22Rv1 (cell line): ENCODE measurements around the gene CARNS1.

Experiments
- CTCF ChIP-seq: fragments of 450-650 bp; IDR thresholded peaks from 2 replicates; pipeline ENCODE4 v1.5.1; 2017; ENCODE audit warnings: mild to moderate bottlenecking
- ZFX ChIP-seq: fragments of 450-650 bp; IDR thresholded peaks from 2 replicates; pipeline ENCODE4 v1.6.1; 2017; ENCODE audit warnings: antibody characterized with exemption, borderline replicate concordance

GRCh38 chr11:67416416-67417335, 1.2 kb downstream of the CARNS1 start:
- TF ChIP-seq CTCF (no peak), ZFX (no peak)
